ENCODE measurements around the gene KAZALD1. TPM values are rescaled to one million over a fixed set of nuclear protein-coding genes. Genes with fewer than 3 reads are reported as not detected.
A peak's percentile ranks its signal among the peaks of the same experiment; 100 is the strongest.

KAZALD1 gene
- total and polyA plus RNA-seq, 2 donors from 2014 or later = 9.7 to 9.8 TPM

GRCh38 chr10:101112799-101113594, 51.2 kb downstream of the KAZALD1 start:
- no peaks in the 10 kb centered on the region for H3K36me3 ChIP-seq (ENCODE audit: control insufficient read depth in 2 of 3, insufficient read depth in 3 of 3, low read length in 3 of 3)
- H3K27me3 ChIP-seq (ENCODE audit: control insufficient read depth, insufficient read depth, low read length) = peaks cover 8% of the 10 kb centered on the region
- H3K4me1 ChIP-seq (ENCODE audit: control insufficient read depth in 2 of 3, insufficient read depth in 2 of 3, low read depth in 1 of 3, low read length in 3 of 3) = no peaks in the 10 kb centered on the region
- H3K4me3 ChIP-seq (ENCODE audit: low read length in 3 of 3) = no peak overlapping the region
- no peak overlapping the region for H3K27ac ChIP-seq (ENCODE audit: low read depth in 2 of 2, low read length in 2 of 2)
- H3K9ac ChIP-seq (ENCODE audit: low read length in 3 of 3) = no peak overlapping the region
- intact Hi-C loops (cut with DNase I) = no loop called here
- DNase-seq = peak in 2 of 5 donors; percentile 43 to 53
- no peaks in the 10 kb centered on the region for H3K9me3 ChIP-seq (ENCODE audit: control insufficient read depth in 2 of 3, insufficient read depth in 1 of 3, low read length in 3 of 3)
- TF ChIP-seq CTCF (IDR thresholded peaks at IDR 0.05; ENCODE audit: borderline replicate concordance, extremely low read depth, insufficient read depth) = no peak
- no peak for FAIRE-seq

- Histone ChIP-seq H3K4me3 (ENCODE audit: low read length in 3 of 3) (no peak overlapping the region), H3K9me3 (ENCODE audit: control insufficient read depth in 2 of 3, insufficient read depth in 1 of 3, low read length in 3 of 3) (no peaks in the 10 kb centered on the region), H3K27ac (ENCODE audit: low read depth in 2 of 2, low read length in 2 of 2) (no peak overlapping the region), H3K27me3 (ENCODE audit: control insufficient read depth, insufficient read depth, low read length) (peaks cover 9% of the 10 kb centered on the region), H3K4me1 (ENCODE audit: control insufficient read depth in 2 of 3, insufficient read depth in 2 of 3, low read depth in 1 of 3, low read length in 3 of 3) (no peaks in the 10 kb centered on the region), H3K9ac (ENCODE audit: low read length in 3 of 3) (no peak overlapping the region), H3K36me3 (ENCODE audit: control insufficient read depth in 2 of 3, insufficient read depth in 3 of 3, low read length in 3 of 3) (no peaks in the 10 kb centered on the region)
- no peak for TF ChIP-seq CTCF (IDR thresholded peaks at IDR 0.05; ENCODE audit: borderline replicate concordance, extremely low read depth, insufficient read depth)
- FAIRE-seq (no peak), DNase-seq (peak in 1 of 5 donors; percentile 40)
- intact Hi-C loops (cut with DNase I) = no loop called here
Observed at GRCh38 chr10:101113890-101114403, 52.2 kb downstream of the KAZALD1 start.

GRCh38 chr10:101114646-101115045, 52.9 kb downstream of the KAZALD1 start:
- H3K27me3 ChIP-seq (ENCODE audit: control insufficient read depth, insufficient read depth, low read length) = peaks cover 11% of the 10 kb centered on the region
- TF ChIP-seq CTCF (IDR thresholded peaks at IDR 0.05; ENCODE audit: borderline replicate concordance, extremely low read depth, insufficient read depth) = no peak
- DNase-seq = no peak

More at GRCh38 chr10:101114646-101115045, 52.9 kb downstream of the KAZALD1 start:
- Histone ChIP-seq H3K27ac (ENCODE audit: low read depth in 2 of 2, low read length in 2 of 2) (no peak overlapping the region), H3K9me3 (ENCODE audit: control insufficient read depth in 2 of 3, insufficient read depth in 1 of 3, low read length in 3 of 3) (no peaks in the 10 kb centered on the region), H3K4me1 (ENCODE audit: control insufficient read depth in 2 of 3, insufficient read depth in 2 of 3, low read depth in 1 of 3, low read length in 3 of 3) (no peaks in the 10 kb centered on the region), H3K36me3 (ENCODE audit: control insufficient read depth in 2 of 3, insufficient read depth in 3 of 3, low read length in 3 of 3) (no peaks in the 10 kb centered on the region), H3K4me3 (ENCODE audit: low read length in 3 of 3) (no peak overlapping the region), H3K9ac (ENCODE audit: low read length in 3 of 3) (no peak overlapping the region)
- intact Hi-C loops (cut with DNase I) = no loop called here
- no peak for FAIRE-seq

Other genes starting within 250 kb of the KAZALD1 start
- 29.6 TPM for gene SLF2, start 149.0 kb upstream of the KAZALD1 start, total RNA-seq
- gene SLF2, start 149.0 kb upstream of the KAZALD1 start, polyA plus RNA-seq (ENCODE audit: insufficient read depth, low read depth, low replicate concordance) = 6.7 TPM
- gene SEMA4G, start 92.5 kb upstream of the KAZALD1 start, total RNA-seq = 6.1 TPM
- gene SEMA4G, start 92.5 kb upstream of the KAZALD1 start, polyA plus RNA-seq (ENCODE audit: insufficient read depth, low read depth, low replicate concordance) = 23.5 TPM
- gene MRPL43, start 74.5 kb upstream of the KAZALD1 start, total RNA-seq = 81.5 TPM
- gene MRPL43, start 74.5 kb upstream of the KAZALD1 start, polyA plus RNA-seq (ENCODE audit: insufficient read depth, low read depth, low replicate concordance) = 157 TPM
- gene TWNK, start 74.4 kb upstream of the KAZALD1 start, total RNA-seq = 8.9 TPM
- gene TWNK, start 74.4 kb upstream of the KAZALD1 start, polyA plus RNA-seq (ENCODE audit: insufficient read depth, low read depth, low replicate concordance) = 3.8 TPM
- 54.7 TPM for gene LZTS2, start 62.2 kb upstream of the KAZALD1 start, total RNA-seq
- gene LZTS2, start 62.2 kb upstream of the KAZALD1 start, polyA plus RNA-seq (ENCODE audit: insufficient read depth, low read depth, low replicate concordance) = 47.3 TPM
- gene PDZD7, start 30.9 kb upstream of the KAZALD1 start, total RNA-seq = 1.6 TPM
- 1.9 TPM for gene PDZD7, start 30.9 kb upstream of the KAZALD1 start, polyA plus RNA-seq (ENCODE audit: insufficient read depth, low read depth, low replicate concordance)
- gene SFXN3, start 30.8 kb upstream of the KAZALD1 start, total RNA-seq = 51.6 TPM
- gene SFXN3, start 30.8 kb upstream of the KAZALD1 start, polyA plus RNA-seq (ENCODE audit: insufficient read depth, low read depth, low replicate concordance) = 23.3 TPM
- not detected for gene TLX1, start 69.3 kb downstream of the KAZALD1 start, total RNA-seq
- not detected for gene TLX1, start 69.3 kb downstream of the KAZALD1 start, polyA plus RNA-seq (ENCODE audit: insufficient read depth, low read depth, low replicate concordance)
- gene LBX1, start 167.5 kb downstream of the KAZALD1 start, total RNA-seq = not detected
- not detected for gene LBX1, start 167.5 kb downstream of the KAZALD1 start, polyA plus RNA-seq (ENCODE audit: insufficient read depth, low read depth, low replicate concordance)

All from kidney (tissue), 14 donors.